K562 (cell line): ENCODE results near the gene HDAC10. TPM values are rescaled to one million over a fixed set of nuclear protein-coding genes. Genes with fewer than 3 reads are reported as not detected.
A peak's percentile ranks its signal among the peaks of the same experiment; 100 is the strongest.

Experiments
- ATAC-seq: fragments of 200-7000 bp; cut with Tn5 transposase; 3 replicates; pipeline ENCODE4 v1.9.1; 2020; ENCODE audit warnings: moderate library complexity
- BruUV-seq: library from RNA; stranded (reverse); fragments of 400-500 nt; replicated peaks from 2 replicates; lab custom pipeline; 2021; lab: Mats Ljungman, UMichigan
- CTCF ChIA-PET: fragments of 300-600 bp; formaldehyde crosslinking; extraction: SDS; loops from one replicate; lab custom pipeline; 2021; ENCODE audit warnings: low intra/inter-chr PET ratio; lab: Yijun Ruan, JAX
- POLR2A ChIA-PET: fragments of 300-600, 350-650 bp; sonication (Branson Sonifier 250); formaldehyde crosslinking; extraction: SDS; loops from one replicate; lab custom pipeline; 2021; ENCODE audit warnings: antibody characterized with exemption, inconsistent platforms; lab: Yijun Ruan, JAX
- DNase-seq, 4 experiments: peaks; one replicate each; pipeline versions ENCODE4 v3.0.0 to v3.0.0-alpha.2; 2011 to 2018; ENCODE audit warnings: low spot score in 3 of 4, mixed read lengths in 3 of 4; ENCODE audit errors: extremely low read depth in 1 of 4
- FAIRE-seq: peaks from 2 replicates; lab custom pipeline; 2011; peaks lifted over from hg19 to GRCh38; lab: Jason Lieb, UNC
- H2AFZ ChIP-seq: 2 replicates; pipeline ENCODE4 v1.6.0; 2011; ENCODE audit warnings: low read depth, low read length, control low read depth, inconsistent platforms
- H3K27ac ChIP-seq: fragments of 200-600 bp; 3 replicates; pipeline ENCODE4 v1.8.0; 2011; ENCODE audit warnings: low read depth, mild to moderate bottlenecking, control low read depth, inconsistent platforms, low read length, moderate library complexity, mixed read lengths; ENCODE audit errors: extremely low read depth
- H3K27me3 ChIP-seq, 2 experiments: fragments of 300-600 bp in 1 of 2; 2 replicates in 1 of 2; 3 replicates in 1 of 2; pipeline versions ENCODE4 v1.6.0 to v1.8.0; 2011; ENCODE audit warnings: inconsistent platforms in 2 of 2, low read length in 2 of 2, mild to moderate bottlenecking in 1 of 2, mixed read lengths in 1 of 2, moderate library complexity in 1 of 2; ENCODE audit not compliant: control insufficient read depth in 2 of 2, insufficient read depth in 2 of 2
- H3K36me3 ChIP-seq: fragments of 300-600 bp; 3 replicates; pipeline ENCODE4 v1.8.0; 2011; ENCODE audit warnings: mild to moderate bottlenecking, low read length, inconsistent platforms; ENCODE audit not compliant: control insufficient read depth, insufficient read depth
- H3K4me1 ChIP-seq, 2 experiments: fragments of 200-600 bp in 1 of 2; replicated peaks in 1 of 2; 2 replicates in 1 of 2; 3 replicates in 1 of 2; pipeline versions ENCODE4 v1.5.1 to v1.8.0; 2011; ENCODE audit warnings: inconsistent platforms in 2 of 2, low read length in 2 of 2, mild to moderate bottlenecking in 1 of 2, mixed read lengths in 1 of 2, moderate library complexity in 1 of 2; ENCODE audit not compliant: control insufficient read depth in 2 of 2, insufficient read depth in 2 of 2
- H3K4me2 ChIP-seq: 2 replicates; pipeline ENCODE4 v1.6.1; 2011; ENCODE audit warnings: low read length, control low read depth, inconsistent platforms, mixed read lengths; ENCODE audit not compliant: insufficient read depth
- H3K4me3 ChIP-seq: fragments of 200-600 bp; sonication (generic), shearing (Covaris generic); 2 replicates; pipeline ENCODE4 v1.5.1; 2016; ENCODE audit warnings: control low read depth, inconsistent platforms
- H3K79me2 ChIP-seq: fragments of 200-600 bp; 3 replicates; pipeline ENCODE4 v1.8.0; 2011; ENCODE audit warnings: low read length, inconsistent platforms; ENCODE audit not compliant: control insufficient read depth, insufficient read depth
- H3K9ac ChIP-seq, 2 experiments: 2 replicates each; pipeline versions ENCODE4 v1.6.0 to v1.6.1; 2011; ENCODE audit warnings: low read depth in 2 of 2, low read length in 2 of 2, control low read depth in 1 of 2, inconsistent platforms in 1 of 2, mild to moderate bottlenecking in 1 of 2, mixed read lengths in 1 of 2; ENCODE audit not compliant: insufficient read depth in 1 of 2
- H3K9me1 ChIP-seq: one replicate; pipeline ENCODE4 v1.6.0; 2011; ENCODE audit warnings: inconsistent platforms, mild to moderate bottlenecking, low read length, moderate library complexity; ENCODE audit not compliant: control insufficient read depth, insufficient read depth
- H3K9me3 ChIP-seq: replicated peaks from 2 replicates; pipeline ENCODE4 v1.5.1; 2011; ENCODE audit warnings: low read depth, low read length, inconsistent platforms; ENCODE audit not compliant: control insufficient read depth, insufficient read depth
- H4K20me1 ChIP-seq: replicated peaks from 2 replicates; pipeline ENCODE4 v1.6.1; 2011; ENCODE audit warnings: low read length, inconsistent platforms, mixed read lengths; ENCODE audit not compliant: control insufficient read depth, insufficient read depth
- CBX8 ChIP-seq: fragments of 200-600 bp; sonication (generic); IDR thresholded peaks from 2 replicates; pipeline ENCODE4 v1.6.1; 2012; ENCODE audit warnings: borderline replicate concordance, mixed run types, low read depth, mild to moderate bottlenecking, moderate library complexity, mixed read lengths, low read length, control low read depth, inconsistent platforms; ENCODE audit not compliant: poor library complexity, severe bottlenecking; ENCODE audit errors: extremely low read depth
- CCNT2 ChIP-seq: IDR thresholded peaks from 2 replicates; pipeline ENCODE4 v1.6.1; 2011; ENCODE audit warnings: borderline replicate concordance, low read depth, mild to moderate bottlenecking, moderate library complexity, mixed read lengths, low read length; ENCODE audit not compliant: insufficient read length; ENCODE audit errors: extremely low read depth
- HEY1 ChIP-seq: fragments of 250-450 bp; sonication (Bioruptor Pico); IDR thresholded peaks from 2 replicates; pipeline ENCODE4 v1.5.0; 2020; ENCODE audit warnings: mild to moderate bottlenecking, moderate library complexity, borderline replicate concordance
- POLR2G ChIP-seq: fragments of 200-400 bp; formaldehyde crosslinking; IDR thresholded peaks from 2 replicates; pipeline ENCODE4 v1.6.1; 2017; ENCODE audit warnings: low read depth, mild to moderate bottlenecking, antibody characterized with exemption, low read length, moderate library complexity
- RBFOX2 ChIP-seq: fragments of 200-400 bp; formaldehyde crosslinking; IDR thresholded peaks from 2 replicates; pipeline ENCODE4 v1.6.1; 2017; ENCODE audit warnings: low read depth, mild to moderate bottlenecking, low read length, moderate library complexity
- SIN3B ChIP-seq: fragments of 450-650 bp; IDR thresholded peaks from 2 replicates; pipeline ENCODE4 v1.6.1; 2017; ENCODE audit warnings: low read depth, mild to moderate bottlenecking, moderate library complexity
- XRCC4 ChIP-seq: IDR thresholded peaks from one replicate; pipeline ENCODE4 v1.6.1; 2011; ENCODE audit not compliant: insufficient read depth, insufficient read length; ENCODE audit errors: extremely low read depth
- ZFP30 ChIP-seq: fragments of 250-450 bp; sonication (Bioruptor Pico); IDR thresholded peaks from 2 replicates; pipeline ENCODE4 v1.8.0; 2022; ENCODE audit warnings: moderate library complexity, mild to moderate bottlenecking, inconsistent platforms, borderline replicate concordance
- ZNF217 ChIP-seq: sonication (generic); formaldehyde crosslinking; IDR thresholded peaks from 2 replicates; pipeline ENCODE4 v1.8.0; 2022; ENCODE audit warnings: mild to moderate bottlenecking, missing genetic modification reagents
- WGBS: fragments of 100-300 bp; shearing (Covaris generic); methylation state at CpG from one replicate; pipeline ENCODE4 v1.1.6; 2016; ENCODE audit warnings: low coverage, mixed read lengths; ENCODE audit not compliant: insufficient coverage; ENCODE audit errors: missing lambda C conversion rate; 5-methylcytosine and 5-hydroxymethylcytosine counted together
- in situ Hi-C: fragments of 300-500 bp; cut with MboI; formaldehyde crosslinking; loops from 4 replicates; pipeline ENCODE4 v1.15.0; 2018; ENCODE audit warnings: inconsistent platforms, mixed read lengths
- intact Hi-C: fragments of 100-400 bp; cut with micrococcal nuclease; formaldehyde crosslinking; loops from 2 replicates; pipeline ENCODE4 v1.14.2; 2022
- polyA plus RNA-seq, 8 experiments: library from polyadenylated mRNA; depleted of rRNA in 4 of 8; stranded (reverse) in 5 of 8; unstranded in 3 of 8; fragments of >200 nt; fragmentation: Nextera tagmentation in 2 of 8; fragmentation: Illumina TruSeq in 1 of 8; extraction: Ambion mirVana in 2 of 8; extraction: Trizol in 1 of 8; gene quantifications; 2 replicates each; pipeline versions ENCODE4 v1.2.1 to v1.2.3, GENCODE V29; 2011 to 2014; ENCODE audit warnings: inconsistent platforms in 1 of 8, missing spikeins in 1 of 8
- total RNA-seq, 7 experiments: library from RNA; depleted of rRNA in 6 of 7; stranded (reverse); fragments of >200 nt in 6 of 7; fragmentation: Illumina TruSeq in 2 of 7; extraction: Trizol in 2 of 7; gene quantifications; 2 replicates each; pipeline versions ENCODE4 v1.2.1 to v1.2.3, GENCODE V29; 2011 to 2021; ENCODE audit warnings: low replicate concordance in 1 of 7

Gene HDAC10
- total and polyA plus RNA-seq, 9 of the 15 experiments (the other 6 are each of a cell fraction or from before 2014, with no cell fraction given): 0.10 to 44.2 (median 6.5) TPM

GRCh38 chr22:50201191-50202129, 49.6 kb downstream of the HDAC10 start:
- Histone ChIP-seq H4K20me1 (no peaks in the 10 kb centered on the region), H3K79me2 (peaks cover 20% of the 10 kb centered on the region), H3K9ac (peak overlapping the region; percentile 70 to 95), H3K27ac (peak overlapping the region; percentile 62; the same call in 2 of the 3 replicates), H3K9me1 (no peaks in the 10 kb centered on the region), H3K4me1 (peaks cover 5 to 47% of the 10 kb centered on the region in 2 experiments; a peak in 3 of 5 replicates), H3K4me2 (peak overlapping the region; percentile 84), H3K27me3 (no peaks in the 10 kb centered on the region), H3K9me3 (peaks cover 3% of the 10 kb centered on the region; the same call in 1 of the 2 replicates), H3K4me3 (peak overlapping the region; percentile 56), H3K36me3 (peaks cover 38% of the 10 kb centered on the region; the same call in 1 of the 3 replicates), H2AFZ (peak overlapping the region; percentile 40; the same call in 1 of the 2 replicates)
- DNase-seq (peak; percentile 41 to 46 (median 46)), ATAC-seq (peak; percentile 18), FAIRE-seq (no peak)
- ChIA-PET POLR2A (interaction anchor here (0.9 kb wide), 1 partner anchor 36 kb away, joined by 3 read pairs; no protein-coding TSS in a partner anchor), CTCF (no interaction called here)
- WGBS: 12% methylated on average over 18 of the region's 115 CpGs
- intact Hi-C loops: no loop called here
- no TSS peak for BruUV-seq
- in situ Hi-C loops: no loop called here
- no peak for TF ChIP-seq CBX8
- no peak for TF ChIP-seq XRCC4
- peak; percentile 15; the same call in 1 of the 2 replicates for TF ChIP-seq RBFOX2
- TF ChIP-seq SIN3B: 0 out of 2 replicates have a peak, but pooled peaks have one; percentile 16
- peak; percentile 16 for TF ChIP-seq CCNT2
- no peak for TF ChIP-seq ZFP30 (CRISPR knock-in tag)
- TF ChIP-seq POLR2G: peak; percentile 45
- no peak for TF ChIP-seq ZNF217
- no peak for TF ChIP-seq HEY1 (CRISPR knock-in tag)
